Kidney (tissue), 14 donors: ENCODE measurements around the gene CCDC88B. TPM values are rescaled to one million over a fixed set of nuclear protein-coding genes. Genes with fewer than 3 reads are reported as not detected.

Experiments
- DNase-seq, 5 donors: peaks; one replicate each; pipeline ENCODE4 v3.0.0-alpha.2; 2013 to 2020
- FAIRE-seq: peaks from 2 replicates; lab custom pipeline; 2012; peaks lifted over from hg19 to GRCh38; lab: Jason Lieb, UNC
- H3K27ac ChIP-seq, 2 donors: one replicate each; pipeline ENCODE4 v1.7.0; 2013; ENCODE audit warnings: low read depth in 2 of 2, low read length in 2 of 2, inconsistent platforms in 1 of 2
- H3K27me3 ChIP-seq: one replicate; pipeline ENCODE4 v1.7.1; 2013; ENCODE audit warnings: low read length, inconsistent platforms; ENCODE audit not compliant: control insufficient read depth, insufficient read depth
- H3K36me3 ChIP-seq, 3 donors: one replicate each; pipeline versions ENCODE4 v1.7.0 to v1.7.1; 2013; ENCODE audit warnings: low read length in 3 of 3, control low read depth in 1 of 3, inconsistent platforms in 1 of 3; ENCODE audit not compliant: insufficient read depth in 3 of 3, control insufficient read depth in 2 of 3
- H3K4me1 ChIP-seq, 3 donors: one replicate each; pipeline versions ENCODE4 v1.7.0 to v1.7.1; 2013; ENCODE audit warnings: low read length in 3 of 3, inconsistent platforms in 1 of 3, low read depth in 1 of 3; ENCODE audit not compliant: control insufficient read depth in 2 of 3, insufficient read depth in 2 of 3
- H3K4me3 ChIP-seq, 3 donors: one replicate each; pipeline versions ENCODE4 v1.7.0 to v1.8.1; 2013; ENCODE audit warnings: low read length in 3 of 3, control low read depth in 1 of 3, inconsistent platforms in 1 of 3
- H3K9ac ChIP-seq, 3 donors: one replicate each; pipeline versions ENCODE4 v1.7.0 to v1.7.1; 2013; ENCODE audit warnings: low read length in 3 of 3, control low read depth in 1 of 3, inconsistent platforms in 1 of 3
- H3K9me3 ChIP-seq, 3 donors: one replicate each; pipeline versions ENCODE4 v1.7.0 to v1.7.1; 2013; ENCODE audit warnings: low read length in 3 of 3, control low read depth in 1 of 3, inconsistent platforms in 1 of 3; ENCODE audit not compliant: control insufficient read depth in 2 of 3, insufficient read depth in 1 of 3
- intact Hi-C: fragments of 100-400 bp; cut with DNase I; formaldehyde crosslinking; loops from one replicate; pipeline ENCODE4 v1.11.1; 2022
- polyA plus RNA-seq: library from polyadenylated mRNA; stranded (reverse); fragments of 350-450 nt; fragmentation: Illumina TruSeq; extraction: RNeasy Lipid Tissue Mini Kit (QIAGEN cat#74804); gene quantifications from one replicate; pipeline ENCODE4 v1.2.3, GENCODE V29; 2014; ENCODE audit warnings: low read depth, low replicate concordance; ENCODE audit not compliant: insufficient read depth
- total RNA-seq: library from RNA; stranded (reverse); fragmentation: NEBNext Ultra II Directional; extraction: Animal tissue kit (Norgen Biotek cat#: 25700); gene quantifications from one replicate; pipeline ENCODE4 v1.2.1, GENCODE V29; 2021
- TF ChIP-seq, protein P1 (sequence below): IDR thresholded peaks from 3 replicates; pipeline ENCODE4 v1.5.1; 2012; ENCODE audit warnings: mild to moderate bottlenecking, moderate library complexity, borderline replicate concordance; ENCODE audit not compliant: insufficient read depth; ENCODE audit errors: extremely low read depth
- donor health status: control.
- donor health status: control.
- donor health status: control.
- donor health status: control.
- donor health status: control.
- donor health status: DM: yes; HTN: yes; CAD: no.
- donor health status: Normal renal cell carcinoma (clear cell type).

The CCDC88B gene
- total and polyA plus RNA-seq, 2 donors from 2014 or later, result 10.0 to 13.3 TPM

DNA sequence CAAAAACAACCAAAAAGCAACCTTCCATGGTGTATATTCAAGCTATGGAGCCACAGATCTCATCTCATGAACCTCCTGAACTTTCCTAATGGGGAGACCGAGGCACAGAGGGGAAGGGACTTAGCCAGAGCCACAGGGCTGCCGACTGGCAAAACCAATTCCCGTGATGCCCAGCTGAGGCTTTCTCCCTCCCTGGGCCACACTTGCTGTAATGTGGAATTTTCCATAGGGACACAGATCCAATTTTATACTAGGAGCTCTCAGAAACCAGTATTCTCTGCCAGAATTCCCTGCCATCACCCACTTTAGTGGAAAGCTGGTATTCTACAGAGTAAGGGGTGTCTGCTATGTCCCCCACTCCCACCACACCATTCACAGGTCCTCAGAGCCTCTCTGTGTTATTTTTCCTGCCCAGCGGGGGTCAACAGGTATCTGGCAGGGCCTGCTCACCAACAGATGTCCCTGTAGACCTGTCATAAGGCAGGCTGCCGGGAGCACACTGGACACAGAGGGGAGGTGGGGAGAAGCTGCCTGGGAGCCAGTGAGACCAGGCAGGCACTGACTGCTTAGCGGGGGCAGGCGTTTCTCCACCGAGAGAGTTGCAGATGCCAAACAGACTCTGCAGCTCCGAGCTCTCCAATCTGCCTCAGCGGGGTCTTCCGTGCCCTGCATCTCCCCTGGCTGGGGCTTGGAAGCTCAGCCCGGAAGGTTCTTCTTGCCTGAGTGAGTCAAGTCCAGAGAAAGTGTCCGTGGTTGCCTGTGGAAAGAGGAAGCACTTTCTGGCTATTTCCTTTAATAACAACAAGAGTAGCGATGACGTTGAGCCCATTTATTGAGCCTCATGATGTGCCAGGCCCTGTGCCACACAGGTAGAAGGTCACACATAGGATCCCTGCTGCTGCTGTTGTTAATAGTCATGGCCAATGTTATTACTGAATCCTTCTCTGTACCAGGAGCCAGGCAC is 45.3 kb downstream of the CCDC88B start:
- Histone ChIP-seq H3K36me3 (no peaks in the 10 kb centered on the region), H3K4me1 (no peaks in the 10 kb centered on the region), H3K9ac (no peak overlapping the region), H3K27me3 (no peaks in the 10 kb centered on the region), H3K9me3 (no peaks in the 10 kb centered on the region), H3K4me3 (no peak overlapping the region), H3K27ac (no peak overlapping the region)
- FAIRE-seq (no peak), DNase-seq (no peak)
- TF ChIP-seq, protein P1, sequence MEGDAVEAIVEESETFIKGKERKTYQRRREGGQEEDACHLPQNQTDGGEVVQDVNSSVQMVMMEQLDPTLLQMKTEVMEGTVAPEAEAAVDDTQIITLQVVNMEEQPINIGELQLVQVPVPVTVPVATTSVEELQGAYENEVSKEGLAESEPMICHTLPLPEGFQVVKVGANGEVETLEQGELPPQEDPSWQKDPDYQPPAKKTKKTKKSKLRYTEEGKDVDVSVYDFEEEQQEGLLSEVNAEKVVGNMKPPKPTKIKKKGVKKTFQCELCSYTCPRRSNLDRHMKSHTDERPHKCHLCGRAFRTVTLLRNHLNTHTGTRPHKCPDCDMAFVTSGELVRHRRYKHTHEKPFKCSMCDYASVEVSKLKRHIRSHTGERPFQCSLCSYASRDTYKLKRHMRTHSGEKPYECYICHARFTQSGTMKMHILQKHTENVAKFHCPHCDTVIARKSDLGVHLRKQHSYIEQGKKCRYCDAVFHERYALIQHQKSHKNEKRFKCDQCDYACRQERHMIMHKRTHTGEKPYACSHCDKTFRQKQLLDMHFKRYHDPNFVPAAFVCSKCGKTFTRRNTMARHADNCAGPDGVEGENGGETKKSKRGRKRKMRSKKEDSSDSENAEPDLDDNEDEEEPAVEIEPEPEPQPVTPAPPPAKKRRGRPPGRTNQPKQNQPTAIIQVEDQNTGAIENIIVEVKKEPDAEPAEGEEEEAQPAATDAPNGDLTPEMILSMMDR, result no peak
- intact Hi-C loops, result no loop called here

DNA sequence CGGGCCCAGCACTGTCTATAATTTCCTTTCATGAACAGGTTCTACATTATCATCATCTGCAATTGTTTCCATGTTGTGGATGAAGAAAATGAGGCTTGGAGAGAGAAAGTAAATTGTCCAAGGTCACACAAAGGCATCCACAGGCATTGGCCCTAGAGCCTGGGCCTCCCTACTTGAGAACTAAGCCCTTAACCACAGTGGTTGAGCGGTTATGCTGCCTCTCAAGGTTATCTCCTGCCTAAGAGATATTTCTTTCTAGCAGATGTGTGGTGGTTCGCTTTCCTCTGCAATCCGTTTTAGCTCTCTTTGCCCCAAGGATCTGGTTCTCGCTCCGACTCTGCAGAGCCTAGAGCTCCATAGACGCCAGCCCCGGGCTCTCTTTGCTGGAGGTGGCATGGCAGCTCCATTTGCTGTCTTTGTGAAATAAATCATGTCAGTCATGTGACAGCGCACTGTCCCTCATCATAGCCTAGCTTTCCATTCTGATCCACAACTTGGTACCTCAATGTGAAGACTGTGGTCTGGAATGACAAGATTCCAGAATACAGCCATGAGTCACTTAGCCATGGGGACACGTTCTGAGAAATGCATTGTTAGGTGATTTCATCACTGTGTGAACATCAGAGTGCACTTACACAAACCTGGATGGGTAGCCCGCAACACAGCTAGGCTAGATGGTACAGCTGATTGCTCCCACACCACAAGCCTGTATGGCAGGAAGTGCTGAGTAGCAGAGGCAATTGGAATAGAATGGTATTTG is 46.1 kb downstream of the CCDC88B start:
- TF ChIP-seq, protein P1, result no peak
- DNase-seq, result no peak
- Histone ChIP-seq H3K27me3 (no peaks in the 10 kb centered on the region), H3K9me3 (no peaks in the 10 kb centered on the region), H3K4me1 (no peaks in the 10 kb centered on the region), H3K9ac (no peak overlapping the region), H3K36me3 (no peaks in the 10 kb centered on the region), H3K27ac (no peak overlapping the region), H3K4me3 (no peak overlapping the region)
- intact Hi-C loops, result no loop called here
- FAIRE-seq, result no peak

DNA sequence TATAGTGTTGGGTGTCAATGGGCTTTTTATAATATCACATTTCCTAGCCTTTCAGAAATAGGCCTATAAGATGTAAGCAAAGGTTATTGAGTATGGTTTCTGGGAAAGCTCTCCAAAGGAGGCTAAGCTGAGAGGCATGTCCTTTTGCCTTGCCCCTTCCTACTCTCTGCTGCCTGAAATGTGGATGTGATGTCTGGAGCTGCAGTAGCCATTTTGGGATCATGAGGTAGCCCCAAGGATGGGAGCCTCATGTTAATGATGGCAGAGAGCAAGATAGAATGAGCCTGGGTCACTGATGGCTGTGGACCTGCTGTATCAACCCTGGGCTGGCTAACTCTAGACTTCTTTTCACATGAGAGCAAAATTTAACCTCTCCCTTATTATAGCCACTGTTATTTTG is 47.9 kb downstream of the CCDC88B start:
- FAIRE-seq (no peak), DNase-seq (no peak)
- H3K9ac ChIP-seq, result no peak overlapping the region
- H3K4me1 ChIP-seq, result no peaks in the 10 kb centered on the region
- no peaks in the 10 kb centered on the region for H3K36me3 ChIP-seq
- no peaks in the 10 kb centered on the region for H3K27me3 ChIP-seq
- H3K27ac ChIP-seq, result no peak overlapping the region
- intact Hi-C loops, result no loop called here
- TF ChIP-seq, protein P1, result no peak
- H3K9me3 ChIP-seq, result no peaks in the 10 kb centered on the region
- H3K4me3 ChIP-seq, result no peak overlapping the region
